PC-9 (cell line): ENCODE data around the gene KIF26B. TPM values are rescaled to one million over a fixed set of nuclear protein-coding genes. Genes with fewer than 3 reads are reported as not detected.

Experiments
- BruUV-seq: library from RNA; stranded (reverse); fragments of 400-500 nt; replicated peaks from 2 replicates; lab custom pipeline; 2021; lab: Mats Ljungman, UMichigan
- CTCF ChIA-PET: fragments of 300-600 bp; sonication (Branson Sonifier 250); formaldehyde crosslinking; loops from one replicate; lab custom pipeline; 2022; ENCODE audit warnings: antibody characterized with exemption; lab: Charles Lee
- POLR2A ChIA-PET: fragments of 300-600 bp; sonication (Branson Sonifier 250); formaldehyde crosslinking; loops from one replicate; lab custom pipeline; 2022; ENCODE audit warnings: antibody characterized with exemption; ENCODE audit not compliant: unreplicated experiment; lab: Charles Lee
- DNase-seq, 2 experiments: peaks; one replicate each; pipeline versions ENCODE4 v3.0.0 to v3.0.0-alpha.2; 2015 to 2022; ENCODE audit warnings: mixed read lengths in 1 of 2
- H2AFZ ChIP-seq: fragments of 200-600 bp; sonication (generic); 2 replicates; pipeline ENCODE4 v1.8.1; 2017; ENCODE audit warnings: antibody characterized with exemption
- H3F3A ChIP-seq: fragments of 200-600 bp; sonication (generic); 2 replicates; pipeline ENCODE4 v1.8.1; 2017; ENCODE audit warnings: antibody characterized with exemption, mild to moderate bottlenecking, low read depth; ENCODE audit not compliant: insufficient read depth
- H3K27ac ChIP-seq: fragments of 200-600 bp; sonication (generic); 2 replicates; pipeline ENCODE4 v1.6.1; 2016; ENCODE audit warnings: mixed run types
- H3K27me3 ChIP-seq: fragments of 200-600 bp; sonication (generic); 2 replicates; pipeline ENCODE4 v1.6.1; 2016; ENCODE audit warnings: low read depth, mixed run types; ENCODE audit not compliant: insufficient read depth
- H3K36me3 ChIP-seq: fragments of 200-600 bp; sonication (generic); 2 replicates; pipeline ENCODE4 v1.6.1; 2016; ENCODE audit warnings: low read depth, mixed run types
- H3K4me1 ChIP-seq: fragments of 200-600 bp; sonication (generic); replicated peaks from 2 replicates; pipeline ENCODE4 v1.6.1; 2016; ENCODE audit warnings: mixed run types; ENCODE audit not compliant: insufficient read depth
- H3K4me2 ChIP-seq: fragments of 200-600 bp; sonication (generic); 2 replicates; pipeline ENCODE4 v1.6.1; 2017; ENCODE audit warnings: mixed run types
- H3K4me3 ChIP-seq: fragments of 200-600 bp; sonication (generic); 2 replicates; pipeline ENCODE4 v1.6.1; 2016; ENCODE audit warnings: mixed run types
- H3K79me2 ChIP-seq: fragments of 200-600 bp; sonication (generic); 2 replicates; pipeline ENCODE4 v1.6.1; 2017; ENCODE audit warnings: low read depth, mixed run types
- H3K9me2 ChIP-seq: fragments of 200-600 bp; sonication (generic); 2 replicates; pipeline ENCODE4 v1.8.1; 2017; ENCODE audit warnings: mild to moderate bottlenecking; ENCODE audit not compliant: insufficient read depth
- H3K9me3 ChIP-seq: fragments of 200-600 bp; sonication (generic); 2 replicates; pipeline ENCODE4 v1.8.1; 2016; ENCODE audit warnings: low read depth; ENCODE audit not compliant: insufficient read depth
- H4K20me1 ChIP-seq: fragments of 200-600 bp; sonication (generic); 2 replicates; pipeline ENCODE4 v1.8.1; 2017; ENCODE audit not compliant: insufficient read depth
- EZH2 ChIP-seq: fragments of 200-600 bp; sonication (generic); IDR thresholded peaks from 2 replicates; pipeline ENCODE4 v1.8.0; 2017; ENCODE audit warnings: antibody characterized with exemption, low read depth
- intact Hi-C: fragments of 100-400 bp; cut with micrococcal nuclease; formaldehyde crosslinking; loops from one replicate; pipeline ENCODE4 v1.10.0; 2022; ENCODE audit not compliant: unreplicated experiment
- total RNA-seq: library from RNA; stranded (reverse); gene quantifications from 2 replicates; pipeline ENCODE4 v1.2.3, GENCODE V29; 2021
- TF ChIP-seq, protein P1 (sequence below): fragments of 200-600 bp; sonication (generic); conservative IDR thresholded peaks from 2 replicates; pipeline ENCODE4 v1.6.1; 2017; ENCODE audit warnings: mixed run types, antibody characterized with exemption, mild to moderate bottlenecking, moderate library complexity

Gene KIF26B
- total RNA-seq, 1 experiment from 2014 or later: 0.11 TPM

DNA sequence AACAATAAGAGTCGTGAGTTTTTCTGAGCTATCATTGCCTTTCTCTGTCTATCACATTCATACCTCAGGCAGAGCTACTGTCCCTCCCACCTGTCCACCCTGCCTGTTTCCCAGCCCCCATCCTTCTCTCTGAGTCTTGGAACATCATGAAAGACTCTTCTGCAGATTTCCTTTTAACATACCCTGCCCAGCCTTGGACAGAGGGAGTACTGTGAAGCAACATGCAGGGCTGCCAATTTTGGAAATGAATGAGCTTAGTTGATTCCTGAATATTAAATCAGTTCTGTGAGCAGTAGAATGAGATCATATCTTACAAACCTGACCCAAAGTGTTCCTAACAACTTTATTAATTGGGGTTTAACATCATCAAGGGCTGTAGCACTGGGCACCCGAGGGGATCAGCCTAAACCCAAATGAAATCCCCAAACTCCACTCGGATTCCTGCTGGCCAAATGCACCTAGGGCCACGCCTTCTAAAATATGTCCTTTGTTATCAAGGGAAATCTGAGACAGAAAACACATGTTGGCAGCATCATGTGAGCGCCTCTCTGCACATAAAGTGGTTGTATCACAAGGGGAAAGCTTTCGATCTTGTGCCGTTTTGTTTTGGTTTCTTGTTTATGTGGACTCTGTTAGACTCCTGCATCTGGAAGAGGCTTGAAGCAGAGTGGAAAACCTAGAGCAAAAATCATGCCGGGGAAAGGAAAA is 357.6 kb downstream of the KIF26B start:
- H3K4me1 ChIP-seq: no peaks in the 10 kb centered on the region
- H3K79me2 ChIP-seq: no peaks in the 10 kb centered on the region
- no peaks in the 10 kb centered on the region for H3K9me3 ChIP-seq
- BruUV-seq: no TSS peak
- H4K20me1 ChIP-seq: no peaks in the 10 kb centered on the region
- H3K27ac ChIP-seq: no peak overlapping the region
- H2AFZ ChIP-seq: no peak overlapping the region
- intact Hi-C loops: no loop called here
- H3K36me3 ChIP-seq: no peaks in the 10 kb centered on the region
- H3K27me3 ChIP-seq: peaks cover 96% of the 10 kb centered on the region
- H3K4me3 ChIP-seq: no peak overlapping the region
- ChIA-PET CTCF (interaction anchor here (0.6 kb wide), 2 partner anchors 675 to 1189 kb away, joined by 3 read pairs; no protein-coding TSS in a partner anchor), POLR2A (no interaction called here)
- no peaks in the 10 kb centered on the region for H3K9me2 ChIP-seq
- H3K4me2 ChIP-seq: no peak overlapping the region
- TF ChIP-seq, protein P1, sequence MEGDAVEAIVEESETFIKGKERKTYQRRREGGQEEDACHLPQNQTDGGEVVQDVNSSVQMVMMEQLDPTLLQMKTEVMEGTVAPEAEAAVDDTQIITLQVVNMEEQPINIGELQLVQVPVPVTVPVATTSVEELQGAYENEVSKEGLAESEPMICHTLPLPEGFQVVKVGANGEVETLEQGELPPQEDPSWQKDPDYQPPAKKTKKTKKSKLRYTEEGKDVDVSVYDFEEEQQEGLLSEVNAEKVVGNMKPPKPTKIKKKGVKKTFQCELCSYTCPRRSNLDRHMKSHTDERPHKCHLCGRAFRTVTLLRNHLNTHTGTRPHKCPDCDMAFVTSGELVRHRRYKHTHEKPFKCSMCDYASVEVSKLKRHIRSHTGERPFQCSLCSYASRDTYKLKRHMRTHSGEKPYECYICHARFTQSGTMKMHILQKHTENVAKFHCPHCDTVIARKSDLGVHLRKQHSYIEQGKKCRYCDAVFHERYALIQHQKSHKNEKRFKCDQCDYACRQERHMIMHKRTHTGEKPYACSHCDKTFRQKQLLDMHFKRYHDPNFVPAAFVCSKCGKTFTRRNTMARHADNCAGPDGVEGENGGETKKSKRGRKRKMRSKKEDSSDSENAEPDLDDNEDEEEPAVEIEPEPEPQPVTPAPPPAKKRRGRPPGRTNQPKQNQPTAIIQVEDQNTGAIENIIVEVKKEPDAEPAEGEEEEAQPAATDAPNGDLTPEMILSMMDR: no peak
- DNase-seq: no peak
- H3F3A ChIP-seq: no peaks in the 10 kb centered on the region

DNA sequence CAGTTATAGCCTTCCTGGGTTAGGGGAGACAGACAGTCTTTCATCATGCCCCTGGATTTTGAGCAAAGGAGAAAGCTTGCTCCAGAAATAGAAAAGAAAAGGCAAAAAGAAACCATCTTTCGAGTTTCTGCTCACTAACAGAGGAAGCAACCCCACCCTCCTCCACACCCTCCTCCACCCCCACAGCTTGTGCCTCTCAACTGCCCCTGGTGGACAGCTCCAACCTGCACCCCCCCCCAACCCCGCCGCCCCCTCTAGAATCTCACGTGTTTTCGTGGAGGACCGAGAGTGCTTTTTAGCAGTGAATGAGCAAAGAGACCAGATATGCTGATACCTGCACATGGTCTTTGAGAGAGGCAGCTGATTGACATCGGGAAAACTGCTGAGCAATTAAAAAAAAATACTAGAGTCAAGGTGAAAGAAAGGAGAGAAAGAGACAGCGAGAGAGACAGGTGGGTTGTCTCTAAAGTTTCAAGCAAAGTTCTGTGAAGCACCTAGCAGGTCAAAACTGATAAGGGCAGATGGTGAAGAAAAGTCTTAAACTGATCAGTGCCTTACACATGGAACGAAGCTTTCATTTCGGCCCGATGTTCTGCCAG is 358.3 kb downstream of the KIF26B start:
- no peak for DNase-seq
- intact Hi-C loops: no loop called here
- Histone ChIP-seq H3K4me1 (no peaks in the 10 kb centered on the region), H3K27ac (no peak overlapping the region), H3F3A (no peaks in the 10 kb centered on the region), H4K20me1 (no peaks in the 10 kb centered on the region), H3K9me3 (no peaks in the 10 kb centered on the region), H2AFZ (no peak overlapping the region), H3K4me3 (no peak overlapping the region), H3K9me2 (no peaks in the 10 kb centered on the region), H3K36me3 (no peaks in the 10 kb centered on the region), H3K27me3 (peaks cover 95% of the 10 kb centered on the region), H3K4me2 (no peak overlapping the region), H3K79me2 (no peaks in the 10 kb centered on the region)
- CTCF ChIA-PET: no interaction called here
- BruUV-seq: no TSS peak
- TF ChIP-seq EZH2: no peak
- TF ChIP-seq, protein P1: no peak
- POLR2A ChIA-PET: no interaction called here

DNA sequence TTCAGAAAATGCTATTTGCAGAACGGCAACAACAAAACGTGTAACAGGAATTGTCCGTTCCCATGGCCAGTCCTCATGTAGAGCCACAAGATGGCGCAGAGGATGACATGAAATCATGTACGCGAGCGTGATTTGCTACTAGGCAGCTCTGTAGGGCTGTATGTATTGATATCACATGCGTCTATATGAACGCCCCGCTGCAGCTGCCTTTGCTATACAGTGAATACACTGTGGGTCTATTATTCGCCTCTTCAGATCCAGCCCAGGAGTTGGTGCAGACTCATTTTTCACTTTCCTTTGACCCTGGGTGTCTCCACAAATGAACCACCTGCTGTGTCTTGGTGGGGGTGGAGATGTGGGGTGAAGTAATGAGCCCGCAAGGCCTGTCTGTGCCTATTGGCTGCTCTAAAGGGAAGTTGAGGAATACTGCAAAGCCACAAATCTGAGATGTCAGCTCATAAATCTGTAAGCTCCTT is 361.5 kb downstream of the KIF26B start:
- Histone ChIP-seq H3K27ac (no peak overlapping the region), H3K9me3 (no peaks in the 10 kb centered on the region), H3K9me2 (no peaks in the 10 kb centered on the region), H3K4me2 (no peak overlapping the region), H4K20me1 (no peaks in the 10 kb centered on the region), H3F3A (no peaks in the 10 kb centered on the region), H3K4me3 (no peak overlapping the region), H3K4me1 (no peaks in the 10 kb centered on the region), H3K36me3 (no peaks in the 10 kb centered on the region), H3K79me2 (no peaks in the 10 kb centered on the region), H2AFZ (no peak overlapping the region), H3K27me3 (peaks cover 91% of the 10 kb centered on the region)
- POLR2A ChIA-PET: no interaction called here
- CTCF ChIA-PET: no interaction called here
- intact Hi-C loops: no loop called here
- no peak for DNase-seq
- TF ChIP-seq EZH2: no peak
- TF ChIP-seq, protein P1: peak; percentile 33; the same call in 1 of the 2 replicates
- no TSS peak for BruUV-seq
